Uterus (tissue), 4 donors: Measurements from ENCODE around the gene FAM221B. TPM values are rescaled to one million over a fixed set of nuclear protein-coding genes. Genes with fewer than 3 reads are reported as not detected.

ENCODE experiments used
- DNase-seq, 2 donors: peaks; one replicate each; pipeline ENCODE4 v3.0.0-alpha.2; 2019 to 2020
- H3K27ac ChIP-seq, 2 donors: fragments of 200-600 bp; sonication (generic); 1 replicate in 1 of 2; 2 replicates in 1 of 2; pipeline ENCODE4 v1.5.1; 2016 to 2018
- H3K27me3 ChIP-seq, 2 donors: fragments of 200-600 bp; sonication (generic); one replicate each; pipeline ENCODE4 v1.5.1; 2018 to 2019; ENCODE audit warnings: control low read depth in 1 of 2
- H3K36me3 ChIP-seq, 2 donors: fragments of 200-600 bp; sonication (generic); one replicate each; pipeline ENCODE4 v1.5.1; 2019; ENCODE audit warnings: control low read depth in 1 of 2
- H3K4me1 ChIP-seq, 2 donors: fragments of 200-600 bp; sonication (generic); one replicate each; pipeline ENCODE4 v1.5.1; 2018 to 2019; ENCODE audit warnings: control low read depth in 1 of 2
- H3K4me3 ChIP-seq, 2 donors: fragments of 200-600 bp; sonication (generic); 1 replicate in 1 of 2; 2 replicates in 1 of 2; pipeline ENCODE4 v1.5.1; 2018 to 2019; ENCODE audit warnings: mild to moderate bottlenecking in 1 of 2
- H3K9me3 ChIP-seq, 2 donors: fragments of 200-600 bp; sonication (generic); one replicate each; pipeline ENCODE4 v1.5.1; 2019; ENCODE audit warnings: control low read depth in 1 of 2
- POLR2A ChIP-seq, 2 donors: fragments of 450-650 bp; IDR thresholded peaks; one replicate each; pipeline ENCODE4 v1.6.1; 2016; ENCODE audit warnings: antibody characterized with exemption in 2 of 2, mild to moderate bottlenecking in 1 of 2, moderate library complexity in 1 of 2
- intact Hi-C: fragments of 100-400 bp; cut with DNase I; formaldehyde crosslinking; loops from one replicate; pipeline ENCODE4 v1.15.1; 2023; ENCODE audit warnings: low total_unique reads
- total RNA-seq, 4 donors: library from RNA; depleted of rRNA in 3 of 4; stranded (reverse); fragments of >200 nt in 3 of 4; gene quantifications; one replicate each; pipeline versions ENCODE4 v1.1.0 to v1.2.4, GENCODE V29; 2014 to 2023
- TF ChIP-seq, protein P1 (sequence below), 4 experiments: fragments of 200-600 bp in 2 of 4; fragments of 450-650 bp in 2 of 4; sonication (generic) in 2 of 4; IDR thresholded peaks; one replicate each; pipeline ENCODE4 v1.5.1; 2016 to 2019; ENCODE audit warnings: antibody characterized with exemption in 4 of 4, mild to moderate bottlenecking in 2 of 4, moderate library complexity in 1 of 4
- donor health status: DM: yes; HTN: yes; CAD: no.

The FAM221B gene
- total RNA-seq, 4 donors from 2014 or later: not detected

DNA sequence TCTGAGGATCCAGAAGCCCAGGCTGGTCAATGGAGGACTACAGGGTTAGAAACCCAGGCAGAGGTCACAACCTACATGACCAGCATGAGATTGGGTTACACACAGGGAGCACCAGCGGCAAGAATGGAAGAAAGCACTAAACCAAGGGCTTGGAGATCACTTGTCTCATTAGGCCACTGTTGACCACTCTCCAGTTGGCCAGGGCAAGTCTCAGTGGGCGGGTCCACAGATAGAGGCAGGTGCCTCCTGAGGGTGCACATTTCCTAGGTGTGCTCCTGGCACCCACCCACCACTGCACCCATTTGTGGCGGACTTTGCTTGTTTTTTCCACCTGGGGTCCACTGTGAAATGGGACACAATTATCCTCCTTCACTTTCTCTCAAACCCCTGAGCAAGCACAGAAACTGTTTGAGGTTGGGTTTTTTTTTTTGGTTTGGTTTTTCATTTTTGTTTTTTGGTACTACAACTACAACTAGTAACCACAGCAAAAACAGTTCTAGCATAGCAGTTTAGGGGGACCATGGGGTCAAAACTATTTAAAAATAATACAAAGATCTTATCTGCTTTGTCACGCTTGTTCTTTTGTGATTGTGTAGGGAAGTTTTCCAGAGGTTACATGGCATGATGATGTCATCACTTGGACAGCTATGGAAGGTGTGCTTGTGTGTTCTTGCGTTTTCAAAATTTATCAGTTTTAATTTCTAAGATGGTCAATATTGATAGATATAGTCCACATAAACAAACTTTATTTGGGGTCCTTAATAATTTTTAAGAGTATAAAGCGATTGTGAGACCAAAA is 31.0 kb downstream of the FAM221B start:
- intact Hi-C loops: no loop called here
- H3K4me1 ChIP-seq: peaks cover 11 to 12% of the 10 kb centered on the region in 2 donors
- H3K9me3 ChIP-seq: no peaks in the 10 kb centered on the region
- no peak for DNase-seq
- TF ChIP-seq, protein P1, sequence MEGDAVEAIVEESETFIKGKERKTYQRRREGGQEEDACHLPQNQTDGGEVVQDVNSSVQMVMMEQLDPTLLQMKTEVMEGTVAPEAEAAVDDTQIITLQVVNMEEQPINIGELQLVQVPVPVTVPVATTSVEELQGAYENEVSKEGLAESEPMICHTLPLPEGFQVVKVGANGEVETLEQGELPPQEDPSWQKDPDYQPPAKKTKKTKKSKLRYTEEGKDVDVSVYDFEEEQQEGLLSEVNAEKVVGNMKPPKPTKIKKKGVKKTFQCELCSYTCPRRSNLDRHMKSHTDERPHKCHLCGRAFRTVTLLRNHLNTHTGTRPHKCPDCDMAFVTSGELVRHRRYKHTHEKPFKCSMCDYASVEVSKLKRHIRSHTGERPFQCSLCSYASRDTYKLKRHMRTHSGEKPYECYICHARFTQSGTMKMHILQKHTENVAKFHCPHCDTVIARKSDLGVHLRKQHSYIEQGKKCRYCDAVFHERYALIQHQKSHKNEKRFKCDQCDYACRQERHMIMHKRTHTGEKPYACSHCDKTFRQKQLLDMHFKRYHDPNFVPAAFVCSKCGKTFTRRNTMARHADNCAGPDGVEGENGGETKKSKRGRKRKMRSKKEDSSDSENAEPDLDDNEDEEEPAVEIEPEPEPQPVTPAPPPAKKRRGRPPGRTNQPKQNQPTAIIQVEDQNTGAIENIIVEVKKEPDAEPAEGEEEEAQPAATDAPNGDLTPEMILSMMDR (IDR thresholded peaks at IDR 0.05): no peak
- TF ChIP-seq POLR2A (IDR thresholded peaks at IDR 0.05): no peak
- H3K4me3 ChIP-seq: no peak overlapping the region
- H3K27me3 ChIP-seq: no peaks in the 10 kb centered on the region
- H3K27ac ChIP-seq: no peak overlapping the region
- no peaks in the 10 kb centered on the region for H3K36me3 ChIP-seq

GRCh38 chr9:35795695-35796094 is 32.8 kb downstream of the FAM221B start:
- no peaks in the 10 kb centered on the region for H3K36me3 ChIP-seq
- H3K4me1 ChIP-seq: peaks cover 12 to 22% of the 10 kb centered on the region in 2 donors
- no peak overlapping the region for H3K4me3 ChIP-seq

DNA sequence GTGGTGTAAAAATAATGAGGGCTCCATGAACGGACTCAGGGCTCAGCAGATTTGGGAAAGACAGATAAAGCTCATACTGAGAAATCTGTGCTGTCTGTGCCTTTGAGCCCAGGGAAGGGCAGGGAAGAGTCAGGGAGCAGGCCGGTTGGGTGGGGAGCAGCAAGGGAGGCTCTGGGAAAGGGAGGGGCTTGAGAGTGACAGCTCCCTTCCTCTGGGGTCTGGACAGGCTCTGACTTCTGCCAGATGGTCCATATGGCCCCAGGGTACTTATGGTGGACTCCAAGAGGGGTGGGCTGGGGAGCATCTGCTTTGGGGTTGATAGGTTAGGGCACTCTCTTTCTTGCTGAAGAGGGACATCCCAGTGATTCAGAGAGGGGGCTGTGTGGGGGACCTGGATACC is 35.1 kb downstream of the FAM221B start:
- Histone ChIP-seq H3K27me3 (no peaks in the 10 kb centered on the region), H3K27ac (peak overlapping the region; percentile 25 to 63), H3K36me3 (no peaks in the 10 kb centered on the region), H3K9me3 (no peaks in the 10 kb centered on the region), H3K4me1 (peaks cover 12 to 22% of the 10 kb centered on the region in 2 donors), H3K4me3 (no peak overlapping the region)
- no peak for DNase-seq
- intact Hi-C loops: loop anchor here (5.0 kb wide), 1 partner anchor 89 kb away; no protein-coding TSS in a partner anchor
- TF ChIP-seq POLR2A (IDR thresholded peaks at IDR 0.05): no peak
- TF ChIP-seq, protein P1 (IDR thresholded peaks at IDR 0.05): no peak

More at GRCh38 chr9:35795695-35796094, 32.8 kb downstream of the FAM221B start:
- no peak overlapping the region for H3K27ac ChIP-seq
- H3K27me3 ChIP-seq: no peaks in the 10 kb centered on the region
- DNase-seq: no peak
- intact Hi-C loops: no loop called here
- H3K9me3 ChIP-seq: no peaks in the 10 kb centered on the region
- TF ChIP-seq, protein P1 (IDR thresholded peaks at IDR 0.05): no peak
- no peak for TF ChIP-seq POLR2A (IDR thresholded peaks at IDR 0.05)

GRCh38 chr9:35792826-35793225 is 35.7 kb downstream of the FAM221B start:
- DNase-seq: no peak
- intact Hi-C loops: loop anchor here (5.0 kb wide), 1 partner anchor 89 kb away; no protein-coding TSS in a partner anchor
- H3K27ac ChIP-seq: peak overlapping the region; percentile 63 to 91
- TF ChIP-seq, protein P1 (IDR thresholded peaks at IDR 0.05): no peak
- no peak for TF ChIP-seq POLR2A (IDR thresholded peaks at IDR 0.05)
- H3K9me3 ChIP-seq: no peaks in the 10 kb centered on the region
- peaks cover 12 to 22% of the 10 kb centered on the region in 2 donors for H3K4me1 ChIP-seq
- no peaks in the 10 kb centered on the region for H3K27me3 ChIP-seq
- no peak overlapping the region for H3K4me3 ChIP-seq
- no peaks in the 10 kb centered on the region for H3K36me3 ChIP-seq
